GM12801 (cell line): ENCODE measurements around the gene DPF1.

ENCODE experiments used
- CTCF ChIP-seq: IDR thresholded peaks from one replicate; pipeline ENCODE4 v1.5.1; 2011; ENCODE audit warnings: control low read depth; ENCODE audit not compliant: insufficient read length; ENCODE audit errors: extremely low read depth

DPF1 gene

GRCh38 chr19:38206928-38207327 is 17.1 kb downstream of the DPF1 start:
- no peak for TF ChIP-seq CTCF

GRCh38 chr19:38206006-38206745 is 17.8 kb downstream of the DPF1 start:
- no peak for TF ChIP-seq CTCF

DNA sequence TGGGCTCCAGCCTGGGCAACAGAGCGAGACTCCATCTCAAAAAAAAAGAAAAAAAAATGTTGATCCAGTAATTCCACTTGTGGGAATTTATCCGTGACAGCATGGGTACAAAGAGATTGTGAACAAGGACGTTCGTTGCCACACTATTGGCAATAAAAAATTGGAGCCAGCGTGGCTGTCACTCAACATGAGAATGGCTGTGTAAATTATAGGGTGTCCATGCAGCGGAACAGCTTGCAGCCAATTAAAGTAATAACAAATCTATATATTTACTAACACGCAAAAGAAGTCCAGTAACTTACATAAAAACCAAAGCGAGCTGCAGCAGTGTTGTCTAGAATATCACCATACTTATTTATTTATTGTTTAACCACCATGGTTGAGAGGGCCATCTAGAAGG is 19.3 kb downstream of the DPF1 start:
- TF ChIP-seq CTCF, result no peak

GRCh38 chr19:38204096-38204495 is 19.9 kb downstream of the DPF1 start:
- no peak for TF ChIP-seq CTCF

DNA sequence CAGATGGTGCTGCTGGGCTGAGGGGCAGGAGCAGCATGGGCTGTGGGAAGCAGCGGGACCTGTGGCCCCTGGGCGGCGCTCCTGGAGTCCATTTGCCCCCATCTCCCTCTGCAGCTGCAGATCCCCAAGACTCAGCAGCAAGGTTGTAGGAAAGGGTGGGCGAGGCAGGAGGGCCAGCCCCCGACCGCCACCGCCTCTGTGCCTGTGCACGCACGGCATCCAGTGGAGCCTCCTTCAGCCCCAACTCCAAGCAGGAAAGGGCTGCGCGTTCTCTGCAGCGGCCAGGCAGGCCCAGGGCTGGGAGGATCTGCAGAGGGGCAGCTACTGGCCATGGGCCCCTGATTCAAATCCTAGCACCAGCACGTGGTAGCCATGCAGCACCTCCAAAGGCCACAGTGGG is 20.8 kb downstream of the DPF1 start:
- no peak for TF ChIP-seq CTCF

DNA sequence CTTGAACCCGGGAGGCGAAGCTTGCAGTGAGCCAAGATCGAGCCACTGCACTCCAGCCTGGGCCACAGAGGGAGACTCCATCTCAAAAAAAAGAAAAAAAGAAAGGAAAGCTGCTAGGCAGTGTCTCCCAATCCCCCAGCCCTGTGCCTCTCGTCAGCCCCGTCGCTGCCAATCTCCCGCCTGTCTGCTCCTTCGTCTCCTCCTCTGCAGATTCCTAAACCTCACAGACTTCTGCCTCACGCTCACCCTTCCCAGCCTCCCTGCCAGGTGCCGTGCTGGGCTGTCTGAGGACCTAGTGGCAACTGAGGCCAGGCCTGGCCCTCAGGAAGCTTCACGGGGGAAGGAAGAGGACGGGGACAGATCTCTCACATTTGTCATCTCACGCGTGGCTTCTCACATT is 21.5 kb downstream of the DPF1 start:
- no peak for TF ChIP-seq CTCF

DNA sequence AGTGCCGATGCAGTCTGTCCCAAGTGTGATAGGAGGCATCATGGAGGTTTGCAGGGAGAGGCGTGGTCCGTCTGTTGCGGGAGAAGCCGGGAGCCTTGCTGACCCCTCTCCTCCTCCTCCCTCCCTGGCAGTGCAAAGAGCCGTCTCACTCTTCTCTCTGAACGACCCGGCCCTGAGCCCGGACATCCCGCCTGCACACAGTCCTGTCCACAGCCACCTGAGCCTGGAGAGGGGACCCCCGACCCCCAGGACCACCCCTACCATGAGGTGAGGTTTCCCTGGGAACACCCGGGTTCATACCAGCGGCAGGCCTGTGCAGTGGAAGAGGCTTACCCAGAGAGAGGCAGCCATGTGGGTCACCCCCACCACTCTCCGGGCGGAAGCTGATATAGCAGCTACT is 22.3 kb downstream of the DPF1 start:
- TF ChIP-seq CTCF, result no peak

GRCh38 chr19:38199340-38199739 is 24.7 kb downstream of the DPF1 start:
- TF ChIP-seq CTCF, result no peak
